Vagina (tissue), 2 donors: ENCODE results near the gene TLCD5.

Source experiments
- CTCF ChIP-seq, 3 experiments: fragments of 450-650 bp in 2 of 3; fragments of 200-600 bp in 1 of 3; sonication (generic) in 1 of 3; IDR thresholded peaks; one replicate each; pipeline ENCODE4 v1.5.1; 2017 to 2019; ENCODE audit warnings: antibody characterized with exemption in 3 of 3, mild to moderate bottlenecking in 2 of 3, moderate library complexity in 2 of 3
- POLR2A ChIP-seq, 2 donors: fragments of 450-650 bp; IDR thresholded peaks; one replicate each; pipeline ENCODE4 v1.6.1; 2017; ENCODE audit warnings: antibody characterized with exemption in 2 of 2, mild to moderate bottlenecking in 2 of 2, moderate library complexity in 2 of 2
- POLR2AphosphoS5 ChIP-seq, 2 donors: sonication (generic); formaldehyde crosslinking; IDR thresholded peaks; one replicate each; pipeline ENCODE4 v1.9.0; 2017; ENCODE audit warnings: antibody characterized with exemption in 2 of 2, mild to moderate bottlenecking in 2 of 2, low read depth in 1 of 2; ENCODE audit not compliant: insufficient read depth in 1 of 2

- TF ChIP-seq CTCF (IDR thresholded peaks at IDR 0.05), result no peak
- TF ChIP-seq POLR2AphosphoS5 (IDR thresholded peaks at IDR 0.05; ENCODE audit: insufficient read depth in 1 of 2, low read depth in 1 of 2), result no peak
- TF ChIP-seq POLR2A (IDR thresholded peaks at IDR 0.05), result no peak
Observed at GRCh38 chr11:120357620-120358019, 32.5 kb downstream of the TLCD5 start.
